ENCODE measurements around the gene OR10P1. TPM values are rescaled to one million over a fixed set of nuclear protein-coding genes. Genes with fewer than 3 reads are reported as not detected.

OR10P1 gene
- total RNA-seq, 2 donors from 2014 or later = not detected

GRCh38 chr12:55614764-55615163, 21.9 kb upstream of the OR10P1 start:
- H3K9me3 ChIP-seq = no peaks in the 10 kb centered on the region
- no peak for DNase-seq (ENCODE audit: low spot score)
- H3K4me1 ChIP-seq (replicated peaks) = no peaks in the 10 kb centered on the region
- WGBS = 97% methylated on average over 1 of the region's 1 CpG
- H3K36me3 ChIP-seq = no peaks in the 10 kb centered on the region
- intact Hi-C loops (cut with DNase I) = no loop called here
- TF ChIP-seq POLR2AphosphoS5 (IDR thresholded peaks at IDR 0.05) = no peak
- TF ChIP-seq CTCF (IDR thresholded peaks at IDR 0.05) = no peak
- no peak for TF ChIP-seq POLR2A (IDR thresholded peaks at IDR 0.05)
- no peak overlapping the region for H3K4me3 ChIP-seq
- H3K27me3 ChIP-seq (replicated peaks; ENCODE audit: insufficient read depth) = no peaks in the 10 kb centered on the region
- no peak overlapping the region for H3K27ac ChIP-seq

GRCh38 chr12:55619354-55620138, 17.1 kb upstream of the OR10P1 start:
- WGBS = 3% methylated on average over 6 of the region's 6 CpGs
- peak; percentile 63 for DNase-seq (ENCODE audit: low spot score)
- Histone ChIP-seq H3K4me1 (replicated peaks) (no peaks in the 10 kb centered on the region), H3K9me3 (no peaks in the 10 kb centered on the region), H3K27me3 (replicated peaks; ENCODE audit: insufficient read depth) (no peaks in the 10 kb centered on the region), H3K4me3 (no peak overlapping the region), H3K36me3 (no peaks in the 10 kb centered on the region), H3K27ac (no peak overlapping the region)
- intact Hi-C loops (cut with DNase I) = loop anchor here (1.0 kb wide), 1 partner anchor 429 kb away; no protein-coding TSS in a partner anchor
- TF ChIP-seq POLR2A (IDR thresholded peaks at IDR 0.05) = no peak
- peak; percentile 33 for TF ChIP-seq POLR2AphosphoS5 (IDR thresholded peaks at IDR 0.05)
- peak; percentile 58 to 90 (median 84) for TF ChIP-seq CTCF (IDR thresholded peaks at IDR 0.05)

GRCh38 chr12:55624056-55624455, 12.6 kb upstream of the OR10P1 start:
- DNase-seq (ENCODE audit: low spot score) = no peak
- Histone ChIP-seq H3K27me3 (replicated peaks; ENCODE audit: insufficient read depth) (no peaks in the 10 kb centered on the region), H3K27ac (no peak overlapping the region), H3K9me3 (no peaks in the 10 kb centered on the region), H3K4me3 (no peak overlapping the region), H3K4me1 (replicated peaks) (no peaks in the 10 kb centered on the region), H3K36me3 (no peaks in the 10 kb centered on the region)
- TF ChIP-seq CTCF (IDR thresholded peaks at IDR 0.05) (no peak), POLR2A (IDR thresholded peaks at IDR 0.05) (no peak), POLR2AphosphoS5 (IDR thresholded peaks at IDR 0.05) (no peak)
- intact Hi-C loops (cut with DNase I) = no loop called here

- H3K9me3 ChIP-seq = no peaks in the 10 kb centered on the region
Observed at GRCh38 chr12:55626154-55626553, 10.5 kb upstream of the OR10P1 start.

More at GRCh38 chr12:55626154-55626553, 10.5 kb upstream of the OR10P1 start:
- no peaks in the 10 kb centered on the region for H3K27me3 ChIP-seq (replicated peaks; ENCODE audit: insufficient read depth)
- H3K36me3 ChIP-seq = no peaks in the 10 kb centered on the region
- no peak overlapping the region for H3K27ac ChIP-seq
- TF ChIP-seq POLR2A (IDR thresholded peaks at IDR 0.05) (no peak), POLR2AphosphoS5 (IDR thresholded peaks at IDR 0.05) (no peak), CTCF (IDR thresholded peaks at IDR 0.05) (no peak)
- WGBS = 86% methylated on average over 4 of the region's 4 CpGs
- no peak overlapping the region for H3K4me3 ChIP-seq
- no peak for DNase-seq (ENCODE audit: low spot score)
- H3K4me1 ChIP-seq (replicated peaks) = no peaks in the 10 kb centered on the region
- intact Hi-C loops (cut with DNase I) = no loop called here

Measured in prostate gland (tissue), 2 donors.